Smooth muscle cell (in vitro differentiated cells): ENCODE data around the gene CYFIP1. TPM values are rescaled to one million over a fixed set of nuclear protein-coding genes. Genes with fewer than 3 reads are reported as not detected.

Experiments
- DNase-seq: peaks from one replicate; lab custom pipeline; 2025; ENCODE audit not compliant: unreplicated experiment; lab: John Stamatoyannopoulos, UW
- H2AFZ ChIP-seq: fragments of 200-600 bp; sonication (generic); 2 replicates; pipeline ENCODE4 v1.6.0; 2016; ENCODE audit warnings: antibody characterized with exemption, low read depth, mild to moderate bottlenecking
- H3F3A ChIP-seq: fragments of 200-600 bp; sonication (generic); 2 replicates; pipeline ENCODE4 v1.6.0; 2017; ENCODE audit warnings: antibody characterized with exemption, low read depth
- H3K27ac ChIP-seq: fragments of 200-600 bp; sonication (generic); 2 replicates; pipeline ENCODE4 v1.5.1; 2016; ENCODE audit warnings: low read depth, mild to moderate bottlenecking
- H3K27me3 ChIP-seq: fragments of 200-600 bp; sonication (generic); 2 replicates; pipeline ENCODE4 v1.6.1; 2016; ENCODE audit warnings: low read depth, mild to moderate bottlenecking
- H3K36me3 ChIP-seq: fragments of 200-600 bp; sonication (generic); 2 replicates; pipeline ENCODE4 v1.5.1; 2016; ENCODE audit warnings: low read depth
- H3K4me1 ChIP-seq: fragments of 200-600 bp; sonication (generic); 2 replicates; pipeline ENCODE4 v1.5.1; 2016; ENCODE audit warnings: low read depth
- H3K4me2 ChIP-seq: fragments of 200-600 bp; sonication (generic); 2 replicates; pipeline ENCODE4 v1.6.0; 2016; ENCODE audit warnings: mild to moderate bottlenecking
- H3K4me3 ChIP-seq: fragments of 200-600 bp; sonication (generic); 2 replicates; pipeline ENCODE4 v1.5.1; 2016; ENCODE audit warnings: mild to moderate bottlenecking
- H3K79me2 ChIP-seq: fragments of 200-600 bp; sonication (generic); 2 replicates; pipeline ENCODE4 v1.6.0; 2016; ENCODE audit warnings: low read depth, mild to moderate bottlenecking
- H3K9ac ChIP-seq: fragments of 200-600 bp; sonication (generic); 2 replicates; pipeline ENCODE4 v1.6.0; 2016; ENCODE audit warnings: low read depth
- H3K9me3 ChIP-seq: fragments of 200-600 bp; sonication (generic); replicated peaks from 2 replicates; pipeline ENCODE4 v1.5.1; 2016; ENCODE audit warnings: low read depth
- H4K20me1 ChIP-seq: fragments of 200-600 bp; sonication (generic); 2 replicates; pipeline ENCODE4 v1.6.0; 2016; ENCODE audit warnings: low read depth
- WGBS: methylation state at CpG from one replicate; pipeline ENCODE4 v1.1.7; 2016; ENCODE audit warnings: low lambda C conversion rate; 5-methylcytosine and 5-hydroxymethylcytosine counted together
- polyA plus RNA-seq: library from polyadenylated mRNA; unstranded; fragments of >200 nt; fragmentation: Nextera tagmentation; extraction: Ambion mirVana; gene quantifications from 2 replicates; pipeline ENCODE4 v1.2.1, GENCODE V29; 2016
- total RNA-seq: library from RNA; depleted of rRNA; stranded (reverse); fragments of >200 nt; gene quantifications from 2 replicates; pipeline ENCODE4 v1.2.3, GENCODE V29; 2014
- TF ChIP-seq, protein P1 (sequence below): fragments of 200-600 bp; sonication (generic); IDR thresholded peaks from 2 replicates; pipeline ENCODE4 v1.5.1; 2017; ENCODE audit warnings: borderline replicate concordance, mild to moderate bottlenecking, antibody characterized with exemption; ENCODE audit not compliant: insufficient read depth, poor library complexity, severe bottlenecking

The CYFIP1 gene
- total and polyA plus RNA-seq, 2 experiments from 2014 or later, result 65.2 to 67.6 TPM

- H2AFZ ChIP-seq, result no peak overlapping the region
- no peak overlapping the region for H3K4me2 ChIP-seq
- 98% methylated on average over 23 of the region's 23 CpGs for WGBS
- H3K79me2 ChIP-seq, result no peaks in the 10 kb centered on the region
- H3K27me3 ChIP-seq, result no peaks in the 10 kb centered on the region
- no peaks in the 10 kb centered on the region for H3K36me3 ChIP-seq
- H4K20me1 ChIP-seq, result peaks cover 35% of the 10 kb centered on the region
- H3F3A ChIP-seq, result no peaks in the 10 kb centered on the region
- no peak for DNase-seq
- TF ChIP-seq, protein P1, sequence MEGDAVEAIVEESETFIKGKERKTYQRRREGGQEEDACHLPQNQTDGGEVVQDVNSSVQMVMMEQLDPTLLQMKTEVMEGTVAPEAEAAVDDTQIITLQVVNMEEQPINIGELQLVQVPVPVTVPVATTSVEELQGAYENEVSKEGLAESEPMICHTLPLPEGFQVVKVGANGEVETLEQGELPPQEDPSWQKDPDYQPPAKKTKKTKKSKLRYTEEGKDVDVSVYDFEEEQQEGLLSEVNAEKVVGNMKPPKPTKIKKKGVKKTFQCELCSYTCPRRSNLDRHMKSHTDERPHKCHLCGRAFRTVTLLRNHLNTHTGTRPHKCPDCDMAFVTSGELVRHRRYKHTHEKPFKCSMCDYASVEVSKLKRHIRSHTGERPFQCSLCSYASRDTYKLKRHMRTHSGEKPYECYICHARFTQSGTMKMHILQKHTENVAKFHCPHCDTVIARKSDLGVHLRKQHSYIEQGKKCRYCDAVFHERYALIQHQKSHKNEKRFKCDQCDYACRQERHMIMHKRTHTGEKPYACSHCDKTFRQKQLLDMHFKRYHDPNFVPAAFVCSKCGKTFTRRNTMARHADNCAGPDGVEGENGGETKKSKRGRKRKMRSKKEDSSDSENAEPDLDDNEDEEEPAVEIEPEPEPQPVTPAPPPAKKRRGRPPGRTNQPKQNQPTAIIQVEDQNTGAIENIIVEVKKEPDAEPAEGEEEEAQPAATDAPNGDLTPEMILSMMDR, result no peak
- no peaks in the 10 kb centered on the region for H3K9me3 ChIP-seq
- H3K4me3 ChIP-seq, result no peak overlapping the region
- H3K4me1 ChIP-seq, result no peaks in the 10 kb centered on the region
- no peak overlapping the region for H3K27ac ChIP-seq
- no peak overlapping the region for H3K9ac ChIP-seq
These were observed 43.3 kb downstream of the CYFIP1 start for GRCh38 chr15:22936577-22937472.

DNA sequence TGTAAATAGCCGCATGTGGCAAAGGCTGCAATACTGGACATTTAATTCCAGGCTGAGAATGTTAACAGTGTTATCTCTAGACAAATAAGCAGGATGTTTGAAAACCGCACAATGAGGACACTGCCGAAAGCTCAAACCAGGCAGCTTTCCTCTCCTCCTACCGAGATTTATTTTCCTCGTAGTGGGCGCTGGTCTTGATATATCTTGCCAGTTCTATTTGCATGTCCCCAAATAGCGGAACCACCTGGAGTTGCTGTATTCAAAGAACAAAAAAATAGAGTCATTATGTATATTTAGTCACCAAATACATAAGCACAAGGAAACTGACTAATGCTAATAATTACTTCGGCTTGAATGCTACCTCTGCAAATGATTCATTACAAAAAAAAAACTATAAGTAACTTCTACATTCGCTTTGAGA lies 46.5 kb downstream of the CYFIP1 start:
- 90% methylated on average over 9 of the region's 9 CpGs for WGBS
- no peaks in the 10 kb centered on the region for H3F3A ChIP-seq
- H3K4me3 ChIP-seq, result no peak overlapping the region
- H3K36me3 ChIP-seq, result no peaks in the 10 kb centered on the region
- DNase-seq, result no peak
- H2AFZ ChIP-seq, result no peak overlapping the region
- H3K27me3 ChIP-seq, result no peaks in the 10 kb centered on the region
- H3K79me2 ChIP-seq, result no peaks in the 10 kb centered on the region
- peaks cover 15% of the 10 kb centered on the region for H4K20me1 ChIP-seq
- TF ChIP-seq, protein P1, result no peak
- H3K4me2 ChIP-seq, result no peak overlapping the region
- H3K9ac ChIP-seq, result no peak overlapping the region
- no peaks in the 10 kb centered on the region for H3K9me3 ChIP-seq
- no peaks in the 10 kb centered on the region for H3K4me1 ChIP-seq
- no peak overlapping the region for H3K27ac ChIP-seq

GRCh38 chr15:22931784-22932536 lies 48.2 kb downstream of the CYFIP1 start:
- no peak overlapping the region for H3K4me3 ChIP-seq
- H3K9ac ChIP-seq, result no peak overlapping the region
- H3K4me2 ChIP-seq, result no peak overlapping the region
- H2AFZ ChIP-seq, result no peak overlapping the region
- H3K27ac ChIP-seq, result no peak overlapping the region
- no peaks in the 10 kb centered on the region for H3K9me3 ChIP-seq
- H3K36me3 ChIP-seq, result no peaks in the 10 kb centered on the region
- H3K27me3 ChIP-seq, result no peaks in the 10 kb centered on the region
- WGBS, result 93% methylated on average over 28 of the region's 28 CpGs
- H3K79me2 ChIP-seq, result no peaks in the 10 kb centered on the region
- H3F3A ChIP-seq, result no peaks in the 10 kb centered on the region
- no peak for DNase-seq
- TF ChIP-seq, protein P1, result no peak
- peaks cover 15% of the 10 kb centered on the region for H4K20me1 ChIP-seq
- H3K4me1 ChIP-seq, result no peaks in the 10 kb centered on the region
